Mononuclear cell (primary cell): ENCODE measurements around the gene CCDC86. TPM values are rescaled to one million over a fixed set of nuclear protein-coding genes. Genes with fewer than 3 reads are reported as not detected.

Experiments
- H3K27me3 ChIP-seq: 2 replicates; pipeline ENCODE4 v1.6.0; 2011; ENCODE audit warnings: low read length, control low read depth; ENCODE audit not compliant: insufficient read depth
- H3K4me1 ChIP-seq: 2 replicates; pipeline ENCODE4 v1.5.1; 2011; ENCODE audit warnings: mild to moderate bottlenecking, low read length, control low read depth; ENCODE audit not compliant: insufficient read depth
- H3K4me3 ChIP-seq: 2 replicates; pipeline ENCODE4 v1.5.1; 2011; ENCODE audit warnings: mild to moderate bottlenecking, low read length, moderate library complexity
- H3K9me3 ChIP-seq: 2 replicates; pipeline ENCODE4 v1.5.1; 2011; ENCODE audit warnings: low read depth, mild to moderate bottlenecking, control low read depth, low read length
- total RNA-seq: library from RNA; depleted of rRNA; stranded (reverse); fragments of >200 nt; gene quantifications from one replicate; pipeline ENCODE4 v1.2.3, GENCODE V29; 2012

The CCDC86 gene
- total RNA-seq, 1 donor: 3.8 TPM

GRCh38 chr11:60879104-60879503, 37.2 kb downstream of the CCDC86 start:
- H3K4me3 ChIP-seq: no peak overlapping the region
- H3K9me3 ChIP-seq: no peaks in the 10 kb centered on the region
- no peaks in the 10 kb centered on the region for H3K4me1 ChIP-seq
- no peaks in the 10 kb centered on the region for H3K27me3 ChIP-seq

DNA sequence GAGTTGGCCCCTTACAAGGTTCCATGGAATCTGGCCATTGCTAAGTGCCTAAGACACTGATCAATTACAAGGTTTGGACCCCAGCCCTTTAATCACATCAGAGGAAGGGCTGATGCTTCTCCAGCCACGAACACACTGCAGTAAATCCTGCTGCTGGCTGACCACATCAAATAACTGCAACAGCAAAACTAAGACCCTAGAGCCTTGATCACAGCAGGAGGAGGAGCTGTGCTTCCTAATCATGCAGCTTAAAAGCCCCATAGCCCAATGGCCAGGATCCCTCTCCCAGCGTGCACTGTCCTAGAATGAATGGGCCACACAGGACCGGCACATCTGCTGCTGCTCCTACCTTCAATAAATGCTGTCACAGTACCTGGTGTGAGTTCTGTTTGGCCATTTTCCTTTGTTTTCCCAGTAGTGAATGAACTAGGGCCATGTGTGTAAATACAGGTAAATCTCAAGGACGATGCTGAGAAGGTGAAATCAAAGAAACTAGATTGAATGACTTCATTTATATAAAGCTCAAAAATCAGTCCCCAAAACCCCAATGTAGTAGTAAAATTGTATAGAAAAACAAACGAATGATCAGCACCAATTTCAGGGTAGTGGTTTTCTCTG, 38.2 kb downstream of the CCDC86 start:
- no peaks in the 10 kb centered on the region for H3K27me3 ChIP-seq
- no peaks in the 10 kb centered on the region for H3K4me1 ChIP-seq
- no peaks in the 10 kb centered on the region for H3K9me3 ChIP-seq
- no peak overlapping the region for H3K4me3 ChIP-seq

DNA sequence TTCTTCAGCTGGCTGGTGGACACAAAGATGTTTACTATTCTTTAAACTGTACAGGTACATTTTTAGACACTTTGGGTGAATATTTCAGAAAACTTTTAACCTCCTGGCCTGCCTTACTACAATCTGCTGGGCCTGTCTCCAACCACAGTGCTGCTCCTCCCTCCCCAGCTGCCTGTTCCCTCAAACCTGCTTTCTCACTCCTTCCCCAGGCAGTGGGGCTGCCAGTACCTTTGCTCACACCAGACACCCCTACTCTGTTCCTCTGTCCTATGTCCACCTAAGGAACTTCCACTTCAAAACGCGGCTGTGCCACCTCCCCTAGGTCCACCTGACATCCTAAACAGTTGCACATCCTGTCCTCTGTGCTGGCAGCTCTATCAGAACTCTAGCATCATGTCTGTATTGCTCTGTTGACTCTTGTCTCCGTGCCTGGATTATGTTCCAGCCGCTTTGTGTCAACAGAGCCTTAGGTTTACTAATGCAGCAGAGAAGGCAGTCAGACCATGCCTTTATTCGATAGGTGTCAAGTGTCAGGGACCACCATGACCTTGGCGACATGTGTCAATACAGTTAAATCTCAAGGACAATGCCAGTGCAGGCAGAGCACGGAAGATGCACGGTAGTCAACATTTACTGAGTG, 38.9 kb downstream of the CCDC86 start:
- Histone ChIP-seq H3K4me1 (no peaks in the 10 kb centered on the region), H3K9me3 (no peaks in the 10 kb centered on the region), H3K27me3 (no peaks in the 10 kb centered on the region), H3K4me3 (no peak overlapping the region)

- Histone ChIP-seq H3K4me1 (peaks cover 5% of the 10 kb centered on the region), H3K4me3 (no peak overlapping the region), H3K9me3 (no peaks in the 10 kb centered on the region), H3K27me3 (no peaks in the 10 kb centered on the region)
Measured at GRCh38 chr11:60887556-60887955, 45.6 kb downstream of the CCDC86 start.

GRCh38 chr11:60889869-60890311, 48.0 kb downstream of the CCDC86 start:
- H3K9me3 ChIP-seq: no peaks in the 10 kb centered on the region
- H3K4me3 ChIP-seq: no peak overlapping the region
- peaks cover 5% of the 10 kb centered on the region for H3K4me1 ChIP-seq
- no peaks in the 10 kb centered on the region for H3K27me3 ChIP-seq

DNA sequence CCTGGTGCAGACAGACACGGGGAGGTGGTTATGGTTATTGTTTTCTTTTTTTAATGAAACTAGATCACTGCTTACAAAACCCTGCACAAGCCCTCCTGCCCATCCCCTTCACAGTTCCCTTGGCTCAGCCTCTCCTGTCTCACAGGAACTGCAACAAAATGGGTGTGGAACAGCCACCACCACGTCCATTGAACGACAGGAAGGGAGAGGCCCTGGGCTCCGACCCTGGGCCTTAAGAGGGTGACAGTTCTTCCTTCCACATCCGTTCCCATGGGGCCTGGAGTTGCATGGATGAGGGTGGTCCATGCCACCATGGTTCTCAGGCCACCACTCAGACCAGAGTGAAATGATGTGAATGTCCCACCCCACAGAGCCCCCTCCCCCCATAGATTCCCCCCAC, 48.8 kb downstream of the CCDC86 start:
- no peak overlapping the region for H3K4me3 ChIP-seq
- peaks cover 5% of the 10 kb centered on the region for H3K4me1 ChIP-seq
- no peaks in the 10 kb centered on the region for H3K27me3 ChIP-seq
- no peaks in the 10 kb centered on the region for H3K9me3 ChIP-seq

GRCh38 chr11:60891103-60891741, 49.3 kb downstream of the CCDC86 start:
- H3K4me1 ChIP-seq: peaks cover 5% of the 10 kb centered on the region
- H3K27me3 ChIP-seq: no peaks in the 10 kb centered on the region
- no peak overlapping the region for H3K4me3 ChIP-seq
- no peaks in the 10 kb centered on the region for H3K9me3 ChIP-seq

GRCh38 chr11:60895687-60896086, 53.8 kb downstream of the CCDC86 start:
- Histone ChIP-seq H3K4me1 (peaks cover under 1% of the 10 kb centered on the region), H3K27me3 (no peaks in the 10 kb centered on the region), H3K4me3 (no peak overlapping the region), H3K9me3 (no peaks in the 10 kb centered on the region)

DNA sequence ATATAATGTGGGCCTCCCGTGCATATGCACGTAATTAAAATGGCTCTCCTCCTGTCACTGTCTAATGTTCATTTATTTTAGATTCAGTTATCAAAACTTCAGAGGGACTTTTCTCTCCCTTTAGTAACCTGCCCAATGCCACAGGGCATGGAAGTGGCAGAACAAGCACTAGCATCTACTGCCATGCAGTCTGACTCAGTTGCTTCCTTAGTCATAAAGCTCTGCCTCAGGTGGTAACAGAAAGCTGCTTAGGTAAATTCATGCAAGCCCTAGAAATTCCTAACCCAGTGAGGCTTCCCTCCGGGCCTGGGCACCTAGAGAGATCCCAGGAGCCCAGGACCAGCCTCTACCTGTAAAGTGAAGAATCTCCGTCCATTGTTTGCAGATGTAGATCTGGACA, 55.6 kb downstream of the CCDC86 start:
- Histone ChIP-seq H3K4me1 (no peaks in the 10 kb centered on the region), H3K27me3 (no peaks in the 10 kb centered on the region), H3K4me3 (no peak overlapping the region), H3K9me3 (no peaks in the 10 kb centered on the region)

DNA sequence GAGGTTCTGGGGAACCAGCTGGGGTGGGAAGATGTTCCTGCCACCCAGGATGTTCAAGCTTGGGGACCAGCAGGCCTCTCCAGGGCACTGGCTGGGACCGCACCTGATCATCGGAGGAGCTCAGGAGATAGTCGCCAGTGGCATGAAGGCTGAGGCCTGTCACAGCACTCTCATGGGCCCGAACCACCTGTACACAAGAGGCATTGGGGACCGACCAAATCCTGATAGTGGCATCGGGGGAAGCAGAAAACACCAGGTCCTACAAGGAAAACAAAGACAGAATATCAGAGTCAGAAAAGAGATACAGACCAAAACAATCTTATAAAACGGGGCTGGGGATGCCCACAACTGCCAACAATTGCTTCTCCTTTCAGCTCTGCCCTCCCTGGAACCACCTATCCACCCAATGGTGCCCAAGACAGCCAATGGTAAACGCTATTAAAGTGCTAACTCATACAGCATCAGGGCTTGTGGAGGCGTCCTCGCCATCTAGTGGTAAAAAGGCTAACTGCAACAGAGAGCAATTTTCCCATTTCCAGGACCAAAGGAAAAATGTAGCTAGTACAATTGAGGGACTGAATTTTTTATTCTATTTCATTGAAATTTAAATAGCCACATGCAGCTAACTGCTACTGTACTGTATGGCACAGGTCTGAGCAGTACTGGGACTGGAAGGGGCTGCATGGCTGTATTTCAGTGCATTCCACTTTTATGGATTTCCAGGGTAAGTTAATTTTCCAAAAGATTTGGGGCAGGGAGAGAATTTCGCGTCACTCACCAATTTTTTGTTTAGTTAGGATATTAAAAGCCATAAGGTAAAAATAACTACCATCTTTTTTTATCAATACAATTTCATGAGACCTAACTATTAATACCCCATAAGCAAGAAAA, 57.4 kb downstream of the CCDC86 start:
- no peaks in the 10 kb centered on the region for H3K9me3 ChIP-seq
- peaks cover 2% of the 10 kb centered on the region for H3K4me1 ChIP-seq
- H3K4me3 ChIP-seq: no peak overlapping the region
- no peaks in the 10 kb centered on the region for H3K27me3 ChIP-seq

GRCh38 chr11:60899977-60900376, 58.1 kb downstream of the CCDC86 start:
- peaks cover 9% of the 10 kb centered on the region for H3K4me1 ChIP-seq
- H3K9me3 ChIP-seq: no peaks in the 10 kb centered on the region
- no peaks in the 10 kb centered on the region for H3K27me3 ChIP-seq
- H3K4me3 ChIP-seq: no peak overlapping the region

Other genes starting within 250 kb of the CCDC86 start
- not detected for gene MS4A8, start 142.5 kb upstream of the CCDC86 start, total RNA-seq
- not detected for gene MS4A18, start 117.4 kb upstream of the CCDC86 start, total RNA-seq
- gene MS4A15, start 85.2 kb upstream of the CCDC86 start, total RNA-seq: not detected
- not detected for gene MS4A10, start 56.8 kb upstream of the CCDC86 start, total RNA-seq
- 0.52 TPM for gene PTGDR2, start 13.8 kb downstream of the CCDC86 start, total RNA-seq
- gene ZP1, start 25.4 kb downstream of the CCDC86 start, total RNA-seq: not detected
- 32.0 TPM for gene PRPF19, start 64.5 kb downstream of the CCDC86 start, total RNA-seq
- 24.0 TPM for gene TMEM109, start 72.0 kb downstream of the CCDC86 start, total RNA-seq
- gene TMEM132A, start 82.3 kb downstream of the CCDC86 start, total RNA-seq: 0.42 TPM
- 77.6 TPM for gene SLC15A3, start 110.1 kb downstream of the CCDC86 start, total RNA-seq
- gene CD6, start 129.6 kb downstream of the CCDC86 start, total RNA-seq: 176 TPM